WTC11 (cell line): Measurements from ENCODE around the gene CELSR1. TPM values are rescaled to one million over a fixed set of nuclear protein-coding genes. Genes with fewer than 3 reads are reported as not detected.

Experiments used
- ATF1 ChIP-seq: sonication (generic); formaldehyde crosslinking; IDR thresholded peaks from 2 replicates; pipeline ENCODE4 v1.8.1; 2023; ENCODE audit warnings: mild to moderate bottlenecking, moderate library complexity, missing genetic modification reagents
- ATF2 ChIP-seq: sonication (generic); formaldehyde crosslinking; IDR thresholded peaks from 2 replicates; pipeline ENCODE4 v1.8.1; 2022; ENCODE audit warnings: low read depth, missing genetic modification reagents, borderline replicate concordance
- FOXJ3 ChIP-seq: sonication (generic); formaldehyde crosslinking; IDR thresholded peaks from 2 replicates; pipeline ENCODE4 v1.9.0; 2021; ENCODE audit warnings: missing genetic modification reagents, mild to moderate bottlenecking, borderline replicate concordance
- GTF2I ChIP-seq: fragments of 250-450 bp; sonication (Bioruptor Pico); conservative IDR thresholded peaks from 2 replicates; pipeline ENCODE4 v1.4.0; 2021; ENCODE audit warnings: mild to moderate bottlenecking
- IRF2 ChIP-seq: sonication (generic); formaldehyde crosslinking; IDR thresholded peaks from 2 replicates; pipeline ENCODE4 v1.8.0; 2022; ENCODE audit warnings: low read depth, missing genetic modification reagents, borderline replicate concordance
- KAT7 ChIP-seq: sonication (generic); formaldehyde crosslinking; IDR thresholded peaks from 2 replicates; pipeline ENCODE4 v1.8.1; 2023; ENCODE audit warnings: missing genetic modification reagents, mild to moderate bottlenecking, borderline replicate concordance
- MXD4 ChIP-seq: fragments of 250-450 bp; sonication (Bioruptor Pico); IDR thresholded peaks from 2 replicates; pipeline ENCODE4 v1.8.0; 2021; ENCODE audit warnings: mild to moderate bottlenecking, moderate library complexity, borderline replicate concordance
- OVOL2 ChIP-seq: fragments of 250-450 bp; sonication (Bioruptor Pico); IDR thresholded peaks from 2 replicates; pipeline ENCODE4 v1.9.0; 2021; ENCODE audit warnings: mild to moderate bottlenecking, borderline replicate concordance
- PRDM15 ChIP-seq: sonication (generic); formaldehyde crosslinking; IDR thresholded peaks from 2 replicates; pipeline ENCODE4 v1.8.0; 2022; ENCODE audit warnings: missing genetic modification reagents
- PRRX2 ChIP-seq: fragments of 250-450 bp; sonication (Bioruptor Pico); IDR thresholded peaks from 2 replicates; pipeline ENCODE4 v1.8.0; 2021; ENCODE audit warnings: mild to moderate bottlenecking
- RELA ChIP-seq: sonication (generic); formaldehyde crosslinking; IDR thresholded peaks from 2 replicates; pipeline ENCODE4 v1.8.1; 2022; ENCODE audit warnings: missing genetic modification reagents, mild to moderate bottlenecking, borderline replicate concordance
- RORB ChIP-seq: fragments of 250-450 bp; sonication (Bioruptor Pico); IDR thresholded peaks from 2 replicates; pipeline ENCODE4 v1.9.0; 2021; ENCODE audit warnings: mild to moderate bottlenecking
- SOX15 ChIP-seq: fragments of 250-450 bp; sonication (Bioruptor Pico); IDR thresholded peaks from 2 replicates; pipeline ENCODE4 v1.9.0; 2021; ENCODE audit warnings: mild to moderate bottlenecking
- TEAD1 ChIP-seq: sonication (generic); formaldehyde crosslinking; IDR thresholded peaks from 2 replicates; pipeline ENCODE4 v1.8.0; 2022; ENCODE audit warnings: mild to moderate bottlenecking, missing genetic modification reagents
- TEAD4 ChIP-seq: sonication (generic); formaldehyde crosslinking; IDR thresholded peaks from 2 replicates; pipeline ENCODE4 v1.8.0; 2022; ENCODE audit warnings: mild to moderate bottlenecking, missing genetic modification reagents
- ZNF232 ChIP-seq: sonication (generic); formaldehyde crosslinking; IDR thresholded peaks from 2 replicates; pipeline ENCODE4 v1.8.0; 2022; ENCODE audit warnings: mild to moderate bottlenecking, missing genetic modification reagents
- ZNF263 ChIP-seq: sonication (generic); formaldehyde crosslinking; IDR thresholded peaks from 2 replicates; pipeline ENCODE4 v1.8.1; 2022; ENCODE audit warnings: low read depth, mild to moderate bottlenecking, moderate library complexity, missing genetic modification reagents
- ZNF423 ChIP-seq: fragments of 250-450 bp; sonication (Bioruptor Pico); IDR thresholded peaks from 2 replicates; pipeline ENCODE4 v2.1.2; 2022; ENCODE audit warnings: mild to moderate bottlenecking, moderate library complexity
- total RNA-seq: library from RNA; stranded (reverse); gene quantifications from 3 replicates; pipeline ENCODE4 v1.2.3, GENCODE V29; 2021
- TF ChIP-seq, protein P1 (sequence below): fragments of 200-600 bp; IDR thresholded peaks from 2 replicates; pipeline ENCODE4 v1.8.0; 2022; ENCODE audit warnings: antibody characterized with exemption
- TF ChIP-seq, protein P2 (sequence below): sonication (generic); formaldehyde crosslinking; IDR thresholded peaks from 2 replicates; pipeline ENCODE4 v1.8.1; 2023; ENCODE audit warnings: mild to moderate bottlenecking, missing genetic modification reagents

The CELSR1 gene
- total RNA-seq, 1 experiment from 2014 or later: 16.8 TPM

GRCh38 chr22:46563381-46564083 is 26.1 kb upstream of the CELSR1 start (continued):
- TF ChIP-seq TEAD4 (CRISPR knock-in tag) (no peak), ZNF263 (CRISPR knock-in tag) (no peak), OVOL2 (no peak), ATF1 (CRISPR knock-in tag) (no peak), ATF2 (no peak), TEAD1 (CRISPR knock-in tag) (no peak), RORB (no peak), IRF2 (CRISPR knock-in tag) (no peak), KAT7 (CRISPR knock-in tag) (no peak), MXD4 (CRISPR knock-in tag) (no peak), PRDM15 (CRISPR knock-in tag) (no peak), RELA (CRISPR knock-in tag) (no peak), ZNF423 (CRISPR knock-in tag) (no peak), FOXJ3 (CRISPR knock-in tag) (no peak), ZNF232 (CRISPR knock-in tag) (no peak), PRRX2 (no peak), GTF2I (no peak), SOX15 (CRISPR knock-in tag) (no peak)
- TF ChIP-seq, protein P1, sequence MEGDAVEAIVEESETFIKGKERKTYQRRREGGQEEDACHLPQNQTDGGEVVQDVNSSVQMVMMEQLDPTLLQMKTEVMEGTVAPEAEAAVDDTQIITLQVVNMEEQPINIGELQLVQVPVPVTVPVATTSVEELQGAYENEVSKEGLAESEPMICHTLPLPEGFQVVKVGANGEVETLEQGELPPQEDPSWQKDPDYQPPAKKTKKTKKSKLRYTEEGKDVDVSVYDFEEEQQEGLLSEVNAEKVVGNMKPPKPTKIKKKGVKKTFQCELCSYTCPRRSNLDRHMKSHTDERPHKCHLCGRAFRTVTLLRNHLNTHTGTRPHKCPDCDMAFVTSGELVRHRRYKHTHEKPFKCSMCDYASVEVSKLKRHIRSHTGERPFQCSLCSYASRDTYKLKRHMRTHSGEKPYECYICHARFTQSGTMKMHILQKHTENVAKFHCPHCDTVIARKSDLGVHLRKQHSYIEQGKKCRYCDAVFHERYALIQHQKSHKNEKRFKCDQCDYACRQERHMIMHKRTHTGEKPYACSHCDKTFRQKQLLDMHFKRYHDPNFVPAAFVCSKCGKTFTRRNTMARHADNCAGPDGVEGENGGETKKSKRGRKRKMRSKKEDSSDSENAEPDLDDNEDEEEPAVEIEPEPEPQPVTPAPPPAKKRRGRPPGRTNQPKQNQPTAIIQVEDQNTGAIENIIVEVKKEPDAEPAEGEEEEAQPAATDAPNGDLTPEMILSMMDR: peak; percentile 61
- TF ChIP-seq, protein P2, sequence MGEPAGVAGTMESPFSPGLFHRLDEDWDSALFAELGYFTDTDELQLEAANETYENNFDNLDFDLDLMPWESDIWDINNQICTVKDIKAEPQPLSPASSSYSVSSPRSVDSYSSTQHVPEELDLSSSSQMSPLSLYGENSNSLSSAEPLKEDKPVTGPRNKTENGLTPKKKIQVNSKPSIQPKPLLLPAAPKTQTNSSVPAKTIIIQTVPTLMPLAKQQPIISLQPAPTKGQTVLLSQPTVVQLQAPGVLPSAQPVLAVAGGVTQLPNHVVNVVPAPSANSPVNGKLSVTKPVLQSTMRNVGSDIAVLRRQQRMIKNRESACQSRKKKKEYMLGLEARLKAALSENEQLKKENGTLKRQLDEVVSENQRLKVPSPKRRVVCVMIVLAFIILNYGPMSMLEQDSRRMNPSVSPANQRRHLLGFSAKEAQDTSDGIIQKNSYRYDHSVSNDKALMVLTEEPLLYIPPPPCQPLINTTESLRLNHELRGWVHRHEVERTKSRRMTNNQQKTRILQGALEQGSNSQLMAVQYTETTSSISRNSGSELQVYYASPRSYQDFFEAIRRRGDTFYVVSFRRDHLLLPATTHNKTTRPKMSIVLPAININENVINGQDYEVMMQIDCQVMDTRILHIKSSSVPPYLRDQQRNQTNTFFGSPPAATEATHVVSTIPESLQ (CRISPR knock-in tag): no peak
